GM23338 (cell line): Measurements from ENCODE around the gene STPG1. TPM values are rescaled to one million over a fixed set of nuclear protein-coding genes. Genes with fewer than 3 reads are reported as not detected.

ENCODE experiments used
- ATAC-seq: fragments of 200-7000 bp; cut with Tn5 transposase; 3 replicates; pipeline ENCODE4 v1.9.1; 2020
- DNase-seq: peaks from one replicate; pipeline ENCODE4 v3.0.0-alpha.2; 2015; ENCODE audit warnings: low spot score
- H2AFZ ChIP-seq: fragments of 200-600 bp; sonication (generic); 2 replicates; pipeline ENCODE4 v1.8.0; 2016; ENCODE audit warnings: antibody characterized with exemption, mild to moderate bottlenecking, moderate library complexity
- H3F3A ChIP-seq: fragments of 200-600 bp; sonication (generic); replicated peaks from 2 replicates; pipeline ENCODE4 v1.8.0; 2017; ENCODE audit warnings: antibody characterized with exemption, mixed run types, low read depth
- H3K27ac ChIP-seq: fragments of 200-600 bp; sonication (generic); 2 replicates; pipeline ENCODE4 v1.6.1; 2016; ENCODE audit warnings: low read depth
- H3K27me3 ChIP-seq: fragments of 200-600 bp; sonication (generic); 2 replicates; pipeline ENCODE4 v1.8.0; 2016; ENCODE audit warnings: mild to moderate bottlenecking, mixed run types, moderate library complexity; ENCODE audit not compliant: insufficient read depth
- H3K36me3 ChIP-seq: fragments of 200-600 bp; sonication (generic); 2 replicates; pipeline ENCODE4 v1.8.0; 2016; ENCODE audit warnings: mild to moderate bottlenecking; ENCODE audit not compliant: insufficient read depth
- H3K4me1 ChIP-seq: fragments of 200-600 bp; sonication (generic); 2 replicates; pipeline ENCODE4 v1.8.0; 2016; ENCODE audit warnings: mild to moderate bottlenecking, moderate library complexity; ENCODE audit not compliant: insufficient read depth
- H3K4me2 ChIP-seq: fragments of 200-600 bp; sonication (generic); 2 replicates; pipeline ENCODE4 v1.7.1; 2017; ENCODE audit warnings: mixed run types
- H3K4me3 ChIP-seq: fragments of 200-600 bp; sonication (generic); 2 replicates; pipeline ENCODE4 v1.6.1; 2016; ENCODE audit warnings: mixed run types
- H3K79me2 ChIP-seq: fragments of 200-600 bp; sonication (generic); replicated peaks from 2 replicates; pipeline ENCODE4 v1.8.0; 2017; ENCODE audit warnings: mild to moderate bottlenecking; ENCODE audit not compliant: insufficient read depth
- H3K9me2 ChIP-seq: fragments of 200-600 bp; sonication (generic); 2 replicates; pipeline ENCODE4 v1.8.0; 2017; ENCODE audit not compliant: insufficient read depth
- H4K20me1 ChIP-seq: fragments of 200-600 bp; sonication (generic); replicated peaks from 2 replicates; pipeline ENCODE4 v1.8.0; 2017; ENCODE audit warnings: mild to moderate bottlenecking; ENCODE audit not compliant: insufficient read depth
- H3K27ac Mint-ChIP-seq: 2 replicates; pipeline ENCODE4 v1.8.0; 2020; ENCODE audit warnings: inconsistent platforms, mild to moderate bottlenecking, moderate library complexity, mixed read lengths
- H3K27me3 Mint-ChIP-seq: 3 replicates; pipeline ENCODE4 v1.8.0; 2022; ENCODE audit warnings: low read depth, mild to moderate bottlenecking, moderate library complexity, mixed read lengths, inconsistent platforms; ENCODE audit not compliant: insufficient read depth, poor library complexity
- H3K36me3 Mint-ChIP-seq: 3 replicates; pipeline ENCODE4 v1.8.0; 2021; ENCODE audit warnings: low read depth, mild to moderate bottlenecking, inconsistent platforms, moderate library complexity, mixed read lengths
- H3K4me1 Mint-ChIP-seq: 3 replicates; pipeline ENCODE4 v1.8.0; 2020; ENCODE audit warnings: mild to moderate bottlenecking, inconsistent platforms, mixed read lengths
- H3K4me3 Mint-ChIP-seq: 3 replicates; pipeline ENCODE4 v1.8.0; 2021; ENCODE audit warnings: moderate library complexity, mild to moderate bottlenecking, inconsistent platforms, mixed read lengths
- H3K9me3 Mint-ChIP-seq: 3 replicates; pipeline ENCODE4 v1.8.0; 2020; ENCODE audit warnings: moderate library complexity, mild to moderate bottlenecking, inconsistent platforms, mixed read lengths
- CREB1 ChIP-seq: fragments of 250-450 bp; sonication (Bioruptor Pico); IDR thresholded peaks from 2 replicates; pipeline ENCODE4 v1.5.0; 2020; ENCODE audit warnings: low read depth, mild to moderate bottlenecking, moderate library complexity
- EZH2phosphoT487 ChIP-seq: fragments of 200-600 bp; sonication (generic); IDR thresholded peaks from one replicate; pipeline ENCODE4 v1.8.1; 2018; ENCODE audit warnings: antibody characterized with exemption; ENCODE audit not compliant: unreplicated experiment
- REST ChIP-seq: IDR thresholded peaks from one replicate; pipeline ENCODE4 v1.6.1; 2018; ENCODE audit warnings: antibody characterized with exemption; ENCODE audit not compliant: unreplicated experiment
- STAT1 ChIP-seq: IDR thresholded peaks from one replicate; pipeline ENCODE4 v1.6.1; 2016; ENCODE audit warnings: antibody characterized with exemption; ENCODE audit not compliant: unreplicated experiment
- ZNF114 ChIP-seq: fragments of 250-450 bp; sonication (Bioruptor Pico); IDR thresholded peaks from 2 replicates; pipeline ENCODE4 v1.5.0; 2020; ENCODE audit warnings: mild to moderate bottlenecking, moderate library complexity
- ZNF331 ChIP-seq: fragments of 250-450 bp; sonication (Bioruptor Pico); IDR thresholded peaks from 2 replicates; pipeline ENCODE4 v1.5.0; 2020; ENCODE audit warnings: low read depth, mild to moderate bottlenecking, moderate library complexity
- ZNF462 ChIP-seq: fragments of 250-450 bp; sonication (Bioruptor Pico); IDR thresholded peaks from 2 replicates; pipeline ENCODE4 v1.5.0; 2020; ENCODE audit warnings: mild to moderate bottlenecking, moderate library complexity
- polyA plus RNA-seq: library from polyadenylated mRNA; unstranded; fragments of >200 nt; fragmentation: Nextera tagmentation; extraction: Ambion mirVana; gene quantifications from 2 replicates; pipeline ENCODE4 v1.2.1, GENCODE V29; 2016
- total RNA-seq: library from RNA; depleted of rRNA; stranded (reverse); fragments of >200 nt; shearing (Covaris generic); gene quantifications from 2 replicates; pipeline ENCODE4 v1.2.3, GENCODE V29; 2014
- TF ChIP-seq, protein P1 (sequence below), 2 experiments: fragments of 200-600 bp in 1 of 2; sonication (generic) in 1 of 2; conservative IDR thresholded peaks; 2 replicates each; pipeline versions ENCODE4 v1.5.1 to v1.6.1; 2016 to 2017; ENCODE audit warnings: antibody characterized with exemption in 2 of 2, low read depth in 2 of 2, mild to moderate bottlenecking in 2 of 2, moderate library complexity in 1 of 2

STPG1 gene
- total and polyA plus RNA-seq, 2 experiments from 2014 or later: 8.2 to 11.4 TPM

GRCh38 chr1:24425922-24426321 is 12.3 kb upstream of the STPG1 start (continued):
- TF ChIP-seq ZNF462 (CRISPR knock-in tag): no peak
- no peak for TF ChIP-seq CREB1

DNA sequence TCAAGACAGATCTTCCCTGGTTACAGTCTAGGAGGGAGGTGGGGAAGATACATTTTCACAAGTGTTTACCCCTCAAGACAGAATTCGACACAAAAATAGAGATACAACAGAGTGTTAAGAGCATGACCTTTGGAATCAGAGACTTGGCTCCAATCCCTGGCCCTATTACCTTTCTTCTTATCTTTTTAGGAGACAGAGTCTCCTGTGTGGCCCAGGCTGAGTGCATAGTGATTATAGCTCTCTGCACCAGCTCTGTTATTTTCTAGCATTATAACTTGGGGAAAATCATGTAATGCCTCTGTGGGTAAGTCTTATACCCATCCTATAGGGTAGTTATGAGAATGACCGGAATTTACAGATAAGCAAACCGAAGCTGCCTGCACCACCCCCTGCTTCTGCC is 11.9 kb upstream of the STPG1 start:
- Mint-ChIP-seq H3K27ac (no peak overlapping the region; the same call in 1 of the 2 replicates), H3K9me3 (no peaks in the 10 kb centered on the region), H3K4me3 (no peak overlapping the region), H3K36me3 (no peaks in the 10 kb centered on the region), H3K4me1 (peaks cover 19% of the 10 kb centered on the region), H3K27me3 (peaks cover 5% of the 10 kb centered on the region)
- no peaks in the 10 kb centered on the region for H4K20me1 ChIP-seq
- no peaks in the 10 kb centered on the region for H3K27me3 ChIP-seq
- H3K4me2 ChIP-seq: no peak overlapping the region
- H3K27ac ChIP-seq: no peak overlapping the region
- ATAC-seq (no peak), DNase-seq (no peak)
- H3F3A ChIP-seq: no peaks in the 10 kb centered on the region
- H3K36me3 ChIP-seq: no peaks in the 10 kb centered on the region; the same call in 1 of the 2 replicates
- no peaks in the 10 kb centered on the region for H3K9me2 ChIP-seq
- no peaks in the 10 kb centered on the region for H3K4me1 ChIP-seq
- no peaks in the 10 kb centered on the region; the same call in 1 of the 2 replicates for H3K79me2 ChIP-seq
- H2AFZ ChIP-seq: no peak overlapping the region
- H3K4me3 ChIP-seq: no peak overlapping the region
- TF ChIP-seq REST (no peak), ZNF114 (CRISPR knock-in tag) (no peak), STAT1 (no peak), EZH2phosphoT487 (no peak), CREB1 (no peak), ZNF331 (no peak)
- TF ChIP-seq, protein P1, sequence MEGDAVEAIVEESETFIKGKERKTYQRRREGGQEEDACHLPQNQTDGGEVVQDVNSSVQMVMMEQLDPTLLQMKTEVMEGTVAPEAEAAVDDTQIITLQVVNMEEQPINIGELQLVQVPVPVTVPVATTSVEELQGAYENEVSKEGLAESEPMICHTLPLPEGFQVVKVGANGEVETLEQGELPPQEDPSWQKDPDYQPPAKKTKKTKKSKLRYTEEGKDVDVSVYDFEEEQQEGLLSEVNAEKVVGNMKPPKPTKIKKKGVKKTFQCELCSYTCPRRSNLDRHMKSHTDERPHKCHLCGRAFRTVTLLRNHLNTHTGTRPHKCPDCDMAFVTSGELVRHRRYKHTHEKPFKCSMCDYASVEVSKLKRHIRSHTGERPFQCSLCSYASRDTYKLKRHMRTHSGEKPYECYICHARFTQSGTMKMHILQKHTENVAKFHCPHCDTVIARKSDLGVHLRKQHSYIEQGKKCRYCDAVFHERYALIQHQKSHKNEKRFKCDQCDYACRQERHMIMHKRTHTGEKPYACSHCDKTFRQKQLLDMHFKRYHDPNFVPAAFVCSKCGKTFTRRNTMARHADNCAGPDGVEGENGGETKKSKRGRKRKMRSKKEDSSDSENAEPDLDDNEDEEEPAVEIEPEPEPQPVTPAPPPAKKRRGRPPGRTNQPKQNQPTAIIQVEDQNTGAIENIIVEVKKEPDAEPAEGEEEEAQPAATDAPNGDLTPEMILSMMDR (conservative IDR thresholded peaks at IDR 0.05; ENCODE audit: low read depth in 2 of 2): no peak
